Activated CD4-positive, alpha-beta T cell treated with anti-CD3 and anti-CD28 coated beads, Interleukin-2, amount 10 ng/mL, durations not matched to agents 24 days and 14 days (primary cell): ENCODE measurements around the gene TMED10. TPM values are rescaled to one million over a fixed set of nuclear protein-coding genes. Genes with fewer than 3 reads are reported as not detected.
"Not testable (repeated sequence)": the region's sequence is repeated elsewhere in the genome, so short reads cannot be mapped to it uniquely, and the experiment has no call there.

Source experiments
- DNase-seq: peaks from one replicate; pipeline ENCODE4 v3.0.0; 2022
- H3K27ac Mint-ChIP-seq: one replicate; pipeline ENCODE4 v1.8.0; 2022; ENCODE audit warnings: mild to moderate bottlenecking, mixed read lengths
- H3K27me3 Mint-ChIP-seq: one replicate; pipeline ENCODE4 v1.8.0; 2022; ENCODE audit warnings: mixed read lengths
- H3K36me3 Mint-ChIP-seq: one replicate; pipeline ENCODE4 v1.8.0; 2022; ENCODE audit warnings: low read depth, mild to moderate bottlenecking, mixed read lengths
- H3K4me1 Mint-ChIP-seq: one replicate; pipeline ENCODE4 v1.8.0; 2021; ENCODE audit warnings: mixed read lengths
- H3K4me3 Mint-ChIP-seq: one replicate; pipeline ENCODE4 v1.8.0; 2022; ENCODE audit warnings: mild to moderate bottlenecking, moderate library complexity, mixed read lengths
- H3K9me3 Mint-ChIP-seq: one replicate; pipeline ENCODE4 v1.8.0; 2021; ENCODE audit warnings: mixed read lengths
- intact Hi-C: fragments of 100-400 bp; cut with micrococcal nuclease; formaldehyde crosslinking; loops from one replicate; pipeline ENCODE4 v1.15.1; 2023
- total RNA-seq: library from RNA; stranded (reverse); gene quantifications from 2 replicates; pipeline ENCODE4 v1.2.3, GENCODE V29; 2022

The TMED10 gene
- total RNA-seq, 1 donor from 2014 or later, result 192 TPM

- Mint-ChIP-seq H3K27ac (no peak overlapping the region), H3K27me3 (no peaks in the 10 kb centered on the region), H3K4me1 (peaks cover 43% of the 10 kb centered on the region), H3K9me3 (no peaks in the 10 kb centered on the region), H3K4me3 (no peak overlapping the region), H3K36me3 (peaks cover 25% of the 10 kb centered on the region)
- intact Hi-C loops, result no loop called here
- peak; percentile 71 for DNase-seq
Measured at GRCh38 chr14:75141967-75142366, 34.4 kb downstream of the TMED10 start.

GRCh38 chr14:75141062-75141461, 35.4 kb downstream of the TMED10 start:
- Mint-ChIP-seq H3K36me3 (peaks cover 18% of the 10 kb centered on the region), H3K4me3 (no peak overlapping the region), H3K27me3 (no peaks in the 10 kb centered on the region), H3K9me3 (no peaks in the 10 kb centered on the region), H3K4me1 (peaks cover 36% of the 10 kb centered on the region), H3K27ac (no peak overlapping the region)
- no peak for DNase-seq
- intact Hi-C loops, result no loop called here

GRCh38 chr14:75140620-75141019, 35.8 kb downstream of the TMED10 start:
- intact Hi-C loops, result no loop called here
- Mint-ChIP-seq H3K4me3 (no peak overlapping the region), H3K9me3 (no peaks in the 10 kb centered on the region), H3K27me3 (no peaks in the 10 kb centered on the region), H3K27ac (no peak overlapping the region), H3K4me1 (peaks cover 36% of the 10 kb centered on the region), H3K36me3 (peaks cover 20% of the 10 kb centered on the region)
- no peak for DNase-seq

- intact Hi-C loops, result no loop called here
- DNase-seq, result no peak
- Mint-ChIP-seq H3K27me3 (no peaks in the 10 kb centered on the region), H3K4me1 (peaks cover 27% of the 10 kb centered on the region), H3K4me3 (peak overlapping the region; percentile 19), H3K27ac (peak overlapping the region; percentile 14), H3K9me3 (no peaks in the 10 kb centered on the region), H3K36me3 (peaks cover 24% of the 10 kb centered on the region)
Measured at GRCh38 chr14:75139185-75139584, 37.2 kb downstream of the TMED10 start.

GRCh38 chr14:75138492-75138891, 37.9 kb downstream of the TMED10 start:
- Mint-ChIP-seq H3K27me3 (no peaks in the 10 kb centered on the region), H3K36me3 (peaks cover 25% of the 10 kb centered on the region), H3K27ac (no peak overlapping the region), H3K9me3 (no peaks in the 10 kb centered on the region), H3K4me1 (peaks cover 22% of the 10 kb centered on the region), H3K4me3 (peak overlapping the region; percentile 49)
- DNase-seq, result no peak
- intact Hi-C loops, result no loop called here

GRCh38 chr14:75134644-75135043, 41.8 kb downstream of the TMED10 start:
- H3K27me3 Mint-ChIP-seq, result no peaks in the 10 kb centered on the region
- peaks cover 38% of the 10 kb centered on the region for H3K36me3 Mint-ChIP-seq
- DNase-seq, result no peak
- peaks cover 17% of the 10 kb centered on the region for H3K4me1 Mint-ChIP-seq
- no peak overlapping the region for H3K27ac Mint-ChIP-seq
- no peak overlapping the region for H3K4me3 Mint-ChIP-seq
- H3K9me3 Mint-ChIP-seq, result no peaks in the 10 kb centered on the region
- intact Hi-C loops, result no loop called here

- H3K27me3 Mint-ChIP-seq, result no peaks in the 10 kb centered on the region
- H3K4me3 Mint-ChIP-seq, result no peak overlapping the region
- H3K27ac Mint-ChIP-seq, result no peak overlapping the region
- peaks cover 13% of the 10 kb centered on the region for H3K4me1 Mint-ChIP-seq
- H3K9me3 Mint-ChIP-seq, result no peaks in the 10 kb centered on the region
- intact Hi-C loops, result loop anchor here (2.0 kb wide), 1 partner anchor 113 kb away; no protein-coding TSS in a partner anchor
- DNase-seq, result no peak
- peaks cover 38% of the 10 kb centered on the region for H3K36me3 Mint-ChIP-seq
Measured at GRCh38 chr14:75133597-75133996, 42.8 kb downstream of the TMED10 start.

GRCh38 chr14:75132382-75133086, 43.9 kb downstream of the TMED10 start:
- Mint-ChIP-seq H3K36me3 (peaks cover 41% of the 10 kb centered on the region), H3K4me1 (peaks cover 13% of the 10 kb centered on the region), H3K4me3 (no peak overlapping the region), H3K9me3 (no peaks in the 10 kb centered on the region), H3K27ac (no peak overlapping the region), H3K27me3 (no peaks in the 10 kb centered on the region)
- peak; percentile 91 for DNase-seq
- intact Hi-C loops, result loop anchor here (1.0 to 2.0 kb wide), 4 partner anchors 114 to 356 kb away; no protein-coding TSS in a partner anchor

GRCh38 chr14:75128596-75128990, 47.8 kb downstream of the TMED10 start:
- no peak for DNase-seq
- intact Hi-C loops, result loop anchor here (5.0 to 10.0 kb wide), 3 partner anchors 434 to 1026 kb away; partner anchors contain the start of genes ERG28, GPATCH2L and TTLL5
- Mint-ChIP-seq H3K4me3 (peak overlapping the region; percentile 41), H3K36me3 (peaks cover 37% of the 10 kb centered on the region), H3K27ac (no peak overlapping the region), H3K9me3 (no peaks in the 10 kb centered on the region), H3K4me1 (peaks cover 35% of the 10 kb centered on the region), H3K27me3 (no peaks in the 10 kb centered on the region)

- Mint-ChIP-seq H3K4me1 (peaks cover 35% of the 10 kb centered on the region), H3K4me3 (peak overlapping the region; percentile 97), H3K27me3 (no peaks in the 10 kb centered on the region), H3K9me3 (no peaks in the 10 kb centered on the region), H3K27ac (peak overlapping the region; percentile 98), H3K36me3 (peaks cover 33% of the 10 kb centered on the region)
- intact Hi-C loops, result loop anchor here (1.0 to 10.0 kb wide), 7 partner anchors 48 to 1027 kb away; partner anchors contain the start of genes ACYP1, ERG28, GPATCH2L and TMED10
- no peak for DNase-seq
Measured at GRCh38 chr14:75127903-75128595, 48.4 kb downstream of the TMED10 start.

- H3K9me3 Mint-ChIP-seq, DNase-seq, H3K27me3 Mint-ChIP-seq: not testable (repeated sequence)
- Mint-ChIP-seq H3K27ac (peak overlapping the region; percentile 98), H3K4me1 (peaks cover 32% of the 10 kb centered on the region), H3K4me3 (peak overlapping the region; percentile 97), H3K36me3 (peaks cover 29% of the 10 kb centered on the region)
- intact Hi-C loops, result loop anchor here (1.0 to 10.0 kb wide), 7 partner anchors 49 to 1027 kb away; partner anchors contain the start of genes ACYP1, ERG28, GPATCH2L and TMED10
Measured at GRCh38 chr14:75127474-75127820, 49.0 kb downstream of the TMED10 start.

GRCh38 chr14:75126679-75127473, 49.5 kb downstream of the TMED10 start, which contains the start of gene NEK9:
Gene NEK9 (minus strand): TSS chr14:75127048. CDS start chr14:75126921, 127 bp downstream.
- H3K27ac Mint-ChIP-seq, result peak within 1 kb of the TSS; percentile 98
- H3K36me3 Mint-ChIP-seq, result peaks cover 30% of the 10 kb centered on the region
- H3K9me3 Mint-ChIP-seq, result no peaks in the 10 kb centered on the region
- DNase-seq, result peak; percentile 97
- peak within 1 kb of the TSS; percentile 97 for H3K4me3 Mint-ChIP-seq
- H3K27me3 Mint-ChIP-seq, result no peaks in the 10 kb centered on the region
- peaks cover 32% of the 10 kb centered on the region for H3K4me1 Mint-ChIP-seq
- intact Hi-C loops, result loop anchor here (1.0 to 10.0 kb wide), 7 partner anchors 49 to 1028 kb away; partner anchors contain the start of genes ACYP1, ERG28, GPATCH2L and TMED10

GRCh38 chr14:75126121-75126544, 50.3 kb downstream of the TMED10 start:
- peaks cover 31% of the 10 kb centered on the region for H3K36me3 Mint-ChIP-seq
- no peaks in the 10 kb centered on the region for H3K9me3 Mint-ChIP-seq
- peak overlapping the region; percentile 97 for H3K4me3 Mint-ChIP-seq
- H3K27ac Mint-ChIP-seq, result peak overlapping the region; percentile 98
- peaks cover 35% of the 10 kb centered on the region for H3K4me1 Mint-ChIP-seq
- intact Hi-C loops, result loop anchor here (2.0 to 10.0 kb wide), 4 partner anchors 61 to 1029 kb away; partner anchors contain the start of genes ACYP1, ERG28, GPATCH2L and TTLL5
- no peaks in the 10 kb centered on the region for H3K27me3 Mint-ChIP-seq
- peak; percentile 70 for DNase-seq
